ENCODE measurements around the gene EHMT1.

The EHMT1 gene

DNA sequence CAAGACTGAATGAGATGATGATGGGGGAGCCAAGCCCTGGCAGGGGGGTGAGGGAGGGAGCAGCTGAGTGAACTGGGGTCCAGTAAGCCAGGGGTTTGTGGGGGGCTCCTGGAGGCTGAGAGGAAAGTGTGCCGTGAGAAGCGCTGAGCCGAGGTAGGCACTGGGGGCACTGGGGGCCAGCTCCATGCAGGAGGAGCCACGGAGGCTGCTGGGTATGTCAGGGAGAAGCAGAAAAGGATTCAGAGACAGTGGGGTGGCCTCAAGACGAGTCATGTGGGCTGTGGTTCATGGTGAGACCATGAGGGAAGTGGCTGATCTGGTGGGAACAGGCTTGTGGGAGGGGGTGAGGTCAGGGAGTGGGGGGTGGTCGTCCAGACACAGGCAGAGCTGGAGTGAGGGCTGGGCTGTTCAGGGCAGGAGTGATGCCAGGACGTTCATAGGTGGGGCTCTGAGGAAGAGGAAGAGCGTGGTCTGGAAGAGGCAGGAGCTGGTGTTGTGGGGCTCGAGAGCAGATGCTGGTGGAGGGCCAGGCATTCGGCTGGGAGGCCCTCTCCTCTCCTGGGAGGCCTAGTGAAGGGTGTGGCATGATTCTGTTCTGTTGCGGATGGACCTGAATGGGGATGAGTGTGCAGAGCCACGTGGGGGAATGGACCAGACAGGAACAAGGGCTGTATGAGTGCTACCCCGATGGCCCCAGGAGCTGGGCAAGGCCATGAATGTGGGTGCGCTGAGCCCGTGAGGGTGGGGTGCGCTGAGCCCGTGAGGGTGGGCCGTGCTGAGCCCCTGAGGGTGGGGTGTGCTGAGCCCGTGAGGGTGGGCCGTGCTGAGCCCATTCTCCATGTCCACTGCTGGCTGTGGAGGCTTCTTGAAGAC, 166.1 kb downstream of the EHMT1 start:
- Mint-ChIP-seq H3K27ac (peak overlapping the region; percentile 45), H3K36me3 (ENCODE audit: low read depth) (peaks cover 19% of the 10 kb centered on the region), H3K4me3 (no peak overlapping the region), H3K27me3 (ENCODE audit: low read depth) (no peaks in the 10 kb centered on the region), H3K9me3 (no peaks in the 10 kb centered on the region), H3K4me1 (ENCODE audit: low read depth) (peaks cover 17% of the 10 kb centered on the region)

DNA sequence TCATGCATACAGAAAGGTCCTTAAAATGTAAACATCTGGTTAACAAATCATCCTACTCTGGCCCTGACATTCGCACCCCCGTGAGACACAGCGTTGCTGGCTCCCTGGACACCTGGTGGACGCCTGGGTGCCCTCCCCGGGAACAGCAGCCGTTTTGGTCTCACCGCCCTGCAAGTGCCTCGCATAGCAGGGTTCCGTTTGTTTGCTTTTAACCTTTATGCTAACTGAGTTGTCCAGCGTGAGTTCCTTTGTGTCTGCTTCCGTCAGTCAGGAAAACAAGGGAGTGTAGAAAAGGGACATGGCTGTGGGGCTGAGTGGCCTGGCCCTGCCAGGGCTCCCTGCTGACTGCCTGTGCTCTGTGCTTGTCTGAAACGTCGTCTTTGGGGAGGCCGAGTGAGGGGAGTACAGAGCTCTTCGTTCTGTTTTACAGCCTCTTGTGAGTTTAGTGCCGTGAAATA, 166.9 kb downstream of the EHMT1 start:
- Mint-ChIP-seq H3K4me1 (ENCODE audit: low read depth) (peaks cover 17% of the 10 kb centered on the region), H3K27me3 (ENCODE audit: low read depth) (no peaks in the 10 kb centered on the region), H3K4me3 (no peak overlapping the region), H3K36me3 (ENCODE audit: low read depth) (peaks cover 20% of the 10 kb centered on the region), H3K27ac (peak overlapping the region; percentile 15), H3K9me3 (no peaks in the 10 kb centered on the region)

DNA sequence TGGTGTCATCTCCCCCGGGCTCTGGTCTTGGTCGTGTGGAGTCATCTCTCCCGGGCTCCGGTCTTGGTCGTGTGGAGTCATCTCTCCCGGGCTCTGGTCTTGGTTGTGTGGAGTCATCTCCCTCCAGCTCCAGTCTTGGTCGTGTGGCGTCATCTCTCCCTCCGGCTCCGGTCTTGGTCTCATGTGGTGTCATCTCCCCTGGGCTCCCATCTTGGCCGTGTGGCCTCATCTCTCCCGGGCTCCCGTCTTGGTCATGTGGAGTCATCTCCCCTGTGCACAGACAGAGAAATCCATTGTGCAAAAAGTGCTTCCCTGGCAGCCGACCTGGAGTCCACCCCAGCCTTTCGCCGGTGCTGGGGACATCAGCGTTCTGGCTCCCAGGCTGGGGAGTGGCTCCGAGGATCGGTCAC, 167.7 kb downstream of the EHMT1 start:
- Mint-ChIP-seq H3K36me3 (ENCODE audit: low read depth) (peaks cover 25% of the 10 kb centered on the region), H3K4me3 (no peak overlapping the region), H3K27ac (no peak overlapping the region), H3K9me3 (no peaks in the 10 kb centered on the region), H3K4me1 (ENCODE audit: low read depth) (peaks cover 18% of the 10 kb centered on the region), H3K27me3 (ENCODE audit: low read depth) (no peaks in the 10 kb centered on the region)

DNA sequence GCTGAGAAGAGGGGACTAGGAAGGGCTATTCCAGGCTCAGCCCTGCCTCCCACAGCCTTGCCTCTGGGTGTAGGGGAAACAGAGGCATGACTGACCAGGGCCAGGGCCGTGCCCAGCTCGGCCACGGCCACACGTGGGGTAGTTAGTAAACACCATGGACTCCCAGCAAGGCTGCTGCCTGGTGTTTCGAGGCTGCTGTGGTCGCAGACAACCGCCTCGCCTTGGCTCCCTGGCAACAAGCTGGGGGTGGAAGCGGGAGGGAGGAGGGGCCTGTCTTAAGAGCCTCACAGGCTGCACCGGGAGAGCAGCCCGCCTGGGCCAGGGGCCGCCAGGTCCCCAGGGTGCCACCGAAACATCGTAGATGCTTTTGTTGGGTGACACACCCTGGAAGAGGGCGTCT, 168.6 kb downstream of the EHMT1 start:
- Mint-ChIP-seq H3K4me1 (ENCODE audit: low read depth) (peaks cover 18% of the 10 kb centered on the region), H3K9me3 (no peaks in the 10 kb centered on the region), H3K4me3 (no peak overlapping the region), H3K27me3 (ENCODE audit: low read depth) (no peaks in the 10 kb centered on the region), H3K27ac (no peak overlapping the region), H3K36me3 (ENCODE audit: low read depth) (peaks cover 20% of the 10 kb centered on the region)

DNA sequence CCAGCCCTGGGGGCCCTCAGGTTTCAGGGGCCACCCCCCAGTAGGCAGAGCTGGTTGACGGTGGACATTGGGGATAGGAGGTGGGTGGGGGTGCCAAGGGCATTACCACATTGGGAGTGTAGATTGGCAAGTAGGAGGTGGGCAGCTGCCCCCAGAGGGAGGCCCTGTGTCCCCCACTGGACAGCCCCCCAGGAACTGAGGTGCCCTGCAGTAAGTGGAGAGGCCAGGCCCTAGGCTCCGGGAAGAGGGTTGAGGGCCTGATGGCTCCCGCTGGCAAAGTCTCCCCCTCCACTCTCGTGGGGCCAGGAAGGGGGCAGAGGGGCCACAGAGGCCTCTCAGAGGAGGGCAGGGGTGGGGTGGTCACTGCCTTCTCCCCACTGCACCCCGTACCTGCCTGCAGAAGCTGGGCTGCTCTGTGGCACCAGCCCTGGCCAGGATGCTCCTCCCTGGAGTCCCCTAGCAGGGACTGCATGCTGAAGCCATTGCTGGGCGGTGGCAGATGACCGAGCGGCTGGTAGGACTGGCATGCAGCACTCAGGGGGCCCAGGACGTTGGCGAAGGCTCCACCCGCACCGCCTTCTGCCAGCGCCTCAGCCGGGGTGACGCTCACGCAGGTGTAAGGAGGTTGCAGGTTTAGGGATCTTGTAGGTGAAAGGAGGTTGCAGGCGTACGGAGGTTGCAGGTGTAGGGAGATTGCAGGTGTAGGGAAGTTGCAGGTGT, 169.1 kb downstream of the EHMT1 start:
- H3K36me3 Mint-ChIP-seq (ENCODE audit: low read depth) = peaks cover 17% of the 10 kb centered on the region

DNA sequence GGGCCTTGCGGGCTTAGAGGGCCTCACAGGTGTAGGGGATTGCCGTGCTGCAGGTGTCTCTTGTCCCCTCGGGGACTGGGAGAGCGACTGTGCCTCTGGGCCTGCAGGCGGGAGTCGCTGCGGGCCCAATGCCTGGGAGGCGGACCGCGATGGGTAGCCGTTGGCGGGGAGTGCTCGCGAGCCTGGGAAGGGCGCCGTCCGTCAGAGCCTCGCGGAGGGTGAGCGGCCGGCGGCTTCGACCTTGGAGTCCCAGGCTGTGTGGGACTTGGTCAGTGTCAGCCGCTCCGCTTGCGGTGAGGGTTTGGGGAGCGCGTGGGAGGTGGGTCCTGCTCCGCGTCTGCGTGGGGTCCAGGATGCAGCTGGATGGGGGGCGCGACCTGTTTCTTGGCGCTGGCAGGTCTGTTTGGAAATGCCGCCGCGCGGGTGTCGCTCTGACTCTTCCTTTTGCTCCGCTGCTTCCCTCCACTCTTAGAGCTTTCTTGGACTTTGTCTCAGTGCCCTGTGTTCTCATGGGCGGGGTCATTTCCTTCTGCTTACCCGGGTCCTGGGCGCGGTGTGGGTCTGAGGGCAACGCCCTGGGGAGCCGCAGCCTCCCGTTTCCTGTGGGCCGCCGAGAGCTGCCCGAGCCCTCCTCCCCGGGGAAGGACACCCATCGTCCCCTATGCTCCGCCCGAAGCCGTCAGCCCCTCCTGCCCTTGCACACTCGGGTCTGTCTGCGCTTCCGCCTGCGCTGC, 169.9 kb downstream of the EHMT1 start:
- peaks cover 23% of the 10 kb centered on the region for H3K36me3 Mint-ChIP-seq (ENCODE audit: low read depth)
- no peaks in the 10 kb centered on the region for H3K9me3 Mint-ChIP-seq
- H3K27ac Mint-ChIP-seq = no peak overlapping the region
- H3K4me1 Mint-ChIP-seq (ENCODE audit: low read depth) = peaks cover 15% of the 10 kb centered on the region
- H3K27me3 Mint-ChIP-seq (ENCODE audit: low read depth) = no peaks in the 10 kb centered on the region
- H3K4me3 Mint-ChIP-seq = no peak overlapping the region

More for the DNA sequence above, 169.1 kb downstream of the EHMT1 start:
- no peak overlapping the region for H3K4me3 Mint-ChIP-seq
- no peak overlapping the region for H3K27ac Mint-ChIP-seq
- no peaks in the 10 kb centered on the region for H3K9me3 Mint-ChIP-seq
- H3K4me1 Mint-ChIP-seq (ENCODE audit: low read depth) = peaks cover 15% of the 10 kb centered on the region
- no peaks in the 10 kb centered on the region for H3K27me3 Mint-ChIP-seq (ENCODE audit: low read depth)

DNA sequence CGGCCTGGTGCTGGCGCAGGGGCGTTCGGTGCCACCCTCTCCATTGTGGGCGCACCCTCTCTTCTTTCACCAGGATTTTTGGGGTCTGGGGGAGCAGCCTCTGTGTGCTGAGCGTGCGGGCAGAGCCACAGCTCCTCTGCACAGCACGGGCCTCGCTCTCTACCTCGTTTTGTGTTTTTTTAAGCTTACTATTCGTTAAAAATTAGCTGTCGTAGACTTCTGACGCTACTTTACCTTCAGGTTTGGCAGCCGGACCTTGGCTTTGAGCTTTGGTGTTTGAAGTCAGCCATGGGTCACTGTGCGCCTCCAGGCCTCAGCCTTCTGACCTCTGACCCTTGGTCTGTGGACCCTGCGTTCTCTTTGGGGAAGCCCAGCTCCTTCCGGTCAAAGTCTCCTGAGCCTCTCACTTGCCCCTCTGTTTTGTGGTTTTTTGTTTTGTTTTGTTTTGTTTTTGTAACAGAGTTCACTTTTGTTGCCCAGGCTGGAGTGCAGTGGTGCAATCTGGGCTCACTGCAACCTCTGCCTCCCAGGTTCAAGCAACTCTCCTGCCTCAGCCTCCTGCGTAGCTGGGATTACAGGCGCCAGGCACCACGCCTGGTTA, 170.6 kb downstream of the EHMT1 start:
- H3K27ac Mint-ChIP-seq = no peak overlapping the region
- peaks cover 13% of the 10 kb centered on the region for H3K4me1 Mint-ChIP-seq (ENCODE audit: low read depth)

DNA sequence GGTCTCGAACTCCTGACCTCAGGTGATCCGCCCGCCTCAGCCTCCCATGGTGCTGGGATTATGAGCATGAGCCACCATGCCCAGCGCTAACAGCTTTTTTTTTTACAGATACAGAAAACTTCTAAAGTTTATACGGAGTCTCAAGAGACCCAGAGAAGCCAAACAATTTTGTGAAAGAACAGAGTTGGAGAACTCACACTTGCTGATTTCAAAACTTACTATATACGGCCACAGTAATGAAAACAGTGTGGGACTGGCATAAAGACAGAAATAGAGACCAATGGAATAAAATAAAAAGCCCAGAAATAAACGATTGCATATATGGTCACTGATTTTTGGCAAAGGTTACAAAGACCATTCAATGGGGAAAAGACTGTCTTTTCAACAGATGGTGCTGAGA, 173.1 kb downstream of the EHMT1 start:
- Mint-ChIP-seq H3K36me3 (ENCODE audit: low read depth) (peaks cover 35% of the 10 kb centered on the region), H3K27me3 (ENCODE audit: low read depth) (no peaks in the 10 kb centered on the region), H3K9me3 (no peaks in the 10 kb centered on the region), H3K4me3 (no peak overlapping the region), H3K27ac (no peak overlapping the region), H3K4me1 (ENCODE audit: low read depth) (peaks cover 8% of the 10 kb centered on the region)

More for the DNA sequence above, 170.6 kb downstream of the EHMT1 start:
- Mint-ChIP-seq H3K27me3 (ENCODE audit: low read depth) (no peaks in the 10 kb centered on the region), H3K4me3 (no peak overlapping the region), H3K9me3 (no peaks in the 10 kb centered on the region), H3K36me3 (ENCODE audit: low read depth) (peaks cover 22% of the 10 kb centered on the region)

DNA sequence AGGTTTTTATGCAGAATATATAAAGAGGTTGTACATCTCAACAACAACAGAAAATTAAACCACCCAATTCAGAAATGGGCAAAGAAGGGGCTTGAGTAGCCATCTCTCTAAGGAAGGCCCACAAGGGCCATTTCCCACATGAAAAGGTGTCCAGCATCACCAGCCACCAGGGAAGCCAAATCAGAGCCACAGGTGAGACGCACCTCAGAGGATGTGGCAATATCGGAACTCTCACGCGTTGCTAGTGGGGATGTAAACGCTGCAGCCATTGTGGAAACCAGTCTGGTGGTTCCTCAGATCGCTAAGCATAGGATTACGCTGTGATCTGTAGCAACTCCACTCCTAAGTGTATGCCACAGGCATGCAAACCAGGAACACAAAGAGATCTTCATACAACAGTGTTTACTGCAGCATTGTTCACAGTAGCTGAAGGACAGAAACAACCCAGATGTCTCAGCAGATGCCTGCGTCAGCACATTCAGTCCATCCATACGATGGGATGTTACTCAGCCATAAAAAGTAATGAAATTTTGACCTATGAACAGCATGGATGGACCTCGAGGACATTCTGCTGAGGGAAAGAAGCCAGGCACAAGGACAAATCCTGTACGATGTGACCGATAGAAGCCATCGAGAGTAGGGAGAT, 174.5 kb downstream of the EHMT1 start:
- H3K27ac Mint-ChIP-seq = no peak overlapping the region
- peaks cover 39% of the 10 kb centered on the region for H3K36me3 Mint-ChIP-seq (ENCODE audit: low read depth)
- peaks cover 5% of the 10 kb centered on the region for H3K4me1 Mint-ChIP-seq (ENCODE audit: low read depth)
- no peaks in the 10 kb centered on the region for H3K9me3 Mint-ChIP-seq
- H3K27me3 Mint-ChIP-seq (ENCODE audit: low read depth) = no peaks in the 10 kb centered on the region
- H3K4me3 Mint-ChIP-seq = no peak overlapping the region

DNA sequence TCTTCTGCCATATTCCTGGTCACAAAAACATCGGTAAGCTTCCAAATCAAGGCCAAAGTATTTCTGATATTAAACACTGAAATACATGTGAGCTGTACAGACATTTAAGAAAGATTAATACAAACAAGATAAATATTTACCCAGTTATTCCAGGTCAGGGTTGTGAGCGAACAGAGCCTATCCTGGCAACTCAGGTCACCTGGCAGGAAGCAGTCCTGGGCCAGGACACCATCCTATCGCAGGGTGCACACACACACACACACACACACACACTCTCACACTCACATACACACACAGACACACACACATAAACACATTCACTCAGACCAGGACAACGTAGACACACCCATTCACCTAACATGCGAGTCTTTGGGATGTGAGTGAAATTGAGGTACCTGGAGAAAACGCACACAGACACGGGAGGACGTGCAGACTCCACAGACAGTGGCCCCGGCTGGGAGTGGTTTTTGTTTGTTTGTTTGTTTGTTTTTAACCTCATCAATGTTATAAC, 176.4 kb downstream of the EHMT1 start:
- no peaks in the 10 kb centered on the region for H3K9me3 Mint-ChIP-seq
- H3K36me3 Mint-ChIP-seq (ENCODE audit: low read depth) = peaks cover 46% of the 10 kb centered on the region
- H3K4me3 Mint-ChIP-seq = no peak overlapping the region
- no peak overlapping the region for H3K27ac Mint-ChIP-seq
- H3K4me1 Mint-ChIP-seq (ENCODE audit: low read depth) = peaks cover 1% of the 10 kb centered on the region
- no peaks in the 10 kb centered on the region for H3K27me3 Mint-ChIP-seq (ENCODE audit: low read depth)

DNA sequence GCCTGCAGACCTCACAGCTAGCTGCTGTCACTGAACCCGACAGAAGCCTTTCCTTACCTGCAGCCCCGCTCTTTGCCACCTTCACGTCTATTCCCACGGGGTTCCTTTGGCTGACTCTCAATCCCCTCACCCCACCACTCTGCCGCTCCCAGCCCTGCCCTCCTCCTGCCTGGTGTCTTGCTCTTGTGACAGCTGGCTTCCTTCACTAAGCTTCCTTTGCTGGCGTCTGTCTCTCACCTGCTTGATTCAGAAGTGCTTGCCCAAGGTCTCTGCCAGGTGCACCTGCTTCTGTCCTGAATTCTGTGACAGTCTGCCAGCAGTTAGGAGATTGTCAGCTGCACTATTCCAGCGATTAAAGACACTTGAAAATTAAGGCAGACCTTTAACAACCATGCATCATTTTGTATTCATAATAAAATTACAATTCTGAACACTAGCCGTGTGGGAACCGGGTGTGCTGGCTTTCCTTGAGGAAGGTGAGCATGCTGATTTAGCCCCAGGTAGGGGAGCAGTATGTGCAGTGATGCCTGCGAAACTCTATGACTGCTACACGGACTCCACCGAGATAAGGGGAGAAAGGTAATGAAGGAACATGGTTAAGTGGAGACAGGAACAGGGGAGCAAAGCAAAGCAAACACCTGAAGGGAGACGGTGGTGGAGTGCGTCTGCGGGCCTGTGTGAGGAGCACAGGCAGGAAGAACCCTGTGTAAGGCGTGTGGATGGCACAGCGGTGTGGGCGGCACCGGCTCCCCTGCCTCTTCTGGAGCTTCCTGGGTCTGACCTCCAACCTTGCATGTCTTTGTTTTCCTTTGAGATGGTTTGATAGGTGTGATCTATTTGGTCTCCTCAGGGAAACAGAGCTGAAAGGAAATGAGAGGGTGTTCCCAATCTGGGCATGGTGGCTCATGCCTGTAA, 178.7 kb downstream of the EHMT1 start:
- Mint-ChIP-seq H3K36me3 (ENCODE audit: low read depth) (peaks cover 42% of the 10 kb centered on the region), H3K27me3 (ENCODE audit: low read depth) (no peaks in the 10 kb centered on the region), H3K9me3 (no peaks in the 10 kb centered on the region), H3K4me3 (no peak overlapping the region), H3K27ac (no peak overlapping the region), H3K4me1 (ENCODE audit: low read depth) (no peaks in the 10 kb centered on the region)

DNA sequence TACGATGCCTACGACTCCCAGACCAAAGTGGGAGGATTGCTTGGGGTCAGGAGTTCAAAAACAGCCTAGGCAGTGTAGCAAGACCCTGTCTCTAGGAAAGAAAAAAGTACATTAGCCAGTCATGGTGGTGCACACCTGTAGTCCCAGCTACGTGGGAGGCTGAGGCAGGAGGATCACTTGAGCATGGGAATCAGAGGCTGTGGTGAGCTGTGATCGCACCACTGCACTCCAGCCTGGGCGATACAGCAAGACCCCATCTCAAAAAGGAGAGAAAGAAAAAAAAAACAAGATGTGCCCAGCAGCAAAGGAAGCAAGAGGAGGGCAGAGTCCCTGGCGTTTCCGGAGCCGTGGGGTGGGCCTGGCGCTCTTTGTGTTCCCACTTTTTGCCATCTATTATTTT, 179.3 kb downstream of the EHMT1 start:
- no peak overlapping the region for H3K27ac Mint-ChIP-seq

More for the DNA sequence above, 179.3 kb downstream of the EHMT1 start:
- H3K27me3 Mint-ChIP-seq (ENCODE audit: low read depth) = no peaks in the 10 kb centered on the region
- H3K36me3 Mint-ChIP-seq (ENCODE audit: low read depth) = peaks cover 42% of the 10 kb centered on the region
- no peaks in the 10 kb centered on the region for H3K9me3 Mint-ChIP-seq
- H3K4me1 Mint-ChIP-seq (ENCODE audit: low read depth) = no peaks in the 10 kb centered on the region
- H3K4me3 Mint-ChIP-seq = no peak overlapping the region

Data from T-helper 1 cell treated with Interleukin-12 subunit alpha and Interleukin-12 subunit beta and Interleukin-4 antibody, amounts not matched to agents 30 μg/mL and 1 μg/mL, for 36 hours (primary cell).